Mesendoderm (in vitro differentiated cells): ENCODE data around the gene SOAT2. TPM values are rescaled to one million over a fixed set of nuclear protein-coding genes. Genes with fewer than 3 reads are reported as not detected.
A peak's percentile ranks its signal among the peaks of the same experiment; 100 is the strongest.

Source experiments
- DNase-seq: peaks from one replicate; pipeline ENCODE4 v3.0.0; 2013
- H2AK5ac ChIP-seq: 2 replicates; pipeline ENCODE4 v1.6.1; 2013; ENCODE audit warnings: low read length, inconsistent platforms
- H2BK120ac ChIP-seq: 2 replicates; pipeline ENCODE4 v1.6.1; 2013; ENCODE audit warnings: low read depth, mild to moderate bottlenecking, low read length, moderate library complexity, mixed read lengths
- H2BK15ac ChIP-seq: replicated peaks from 2 replicates; pipeline ENCODE4 v1.6.1; 2013; ENCODE audit warnings: low read depth, mild to moderate bottlenecking, moderate library complexity
- H2BK5ac ChIP-seq: 2 replicates; pipeline ENCODE4 v1.6.1; 2013; ENCODE audit warnings: low read length, inconsistent platforms
- H3K18ac ChIP-seq: 2 replicates; pipeline ENCODE4 v1.6.1; 2013; ENCODE audit warnings: mild to moderate bottlenecking, low read length, mixed read lengths
- H3K23ac ChIP-seq: one replicate; pipeline ENCODE4 v1.6.1; 2013; ENCODE audit warnings: low read length
- H3K27ac ChIP-seq: 2 replicates; pipeline ENCODE4 v1.5.1; 2013; ENCODE audit warnings: low read depth, mild to moderate bottlenecking, inconsistent platforms, low read length, moderate library complexity
- H3K27me3 ChIP-seq: 2 replicates; pipeline ENCODE4 v1.6.1; 2013; ENCODE audit warnings: low read length, control low read depth, mild to moderate bottlenecking, inconsistent platforms; ENCODE audit not compliant: insufficient read depth, poor library complexity
- H3K36me3 ChIP-seq: 2 replicates; pipeline ENCODE4 v1.6.1; 2013; ENCODE audit warnings: low read length, inconsistent platforms; ENCODE audit not compliant: control insufficient read depth, insufficient read depth
- H3K4ac ChIP-seq: one replicate; pipeline ENCODE4 v1.6.1; 2013; ENCODE audit warnings: low read depth, mild to moderate bottlenecking, low read length, moderate library complexity
- H3K4me1 ChIP-seq: 2 replicates; pipeline ENCODE4 v1.6.1; 2013; ENCODE audit warnings: low read depth, low read length, inconsistent platforms; ENCODE audit not compliant: control insufficient read depth
- H3K4me2 ChIP-seq: 2 replicates; pipeline ENCODE4 v1.6.1; 2013; ENCODE audit warnings: low read length
- H3K4me3 ChIP-seq: 2 replicates; pipeline ENCODE4 v1.5.1; 2013; ENCODE audit warnings: mild to moderate bottlenecking, low read length
- H3K56ac ChIP-seq: one replicate; pipeline ENCODE4 v1.6.1; 2013; ENCODE audit warnings: low read length
- H3K79me1 ChIP-seq: 2 replicates; pipeline ENCODE4 v1.6.1; 2013; ENCODE audit warnings: low read length, inconsistent platforms
- H3K79me2 ChIP-seq: 2 replicates; pipeline ENCODE4 v1.6.1; 2013; ENCODE audit warnings: mild to moderate bottlenecking, low read length; ENCODE audit not compliant: control insufficient read depth, insufficient read depth
- H3K9ac ChIP-seq: 2 replicates; pipeline ENCODE4 v1.6.1; 2013; ENCODE audit warnings: low read length, inconsistent platforms
- H4K5ac ChIP-seq: one replicate; pipeline ENCODE4 v1.6.1; 2013; ENCODE audit warnings: low read length
- H4K8ac ChIP-seq: one replicate; pipeline ENCODE4 v1.6.1; 2013; ENCODE audit warnings: low read depth, mild to moderate bottlenecking, control low read depth, low read length, moderate library complexity
- WGBS: extraction: QIAGEN DNeasy Blood & Tissue Kit; methylation state at CpG from one replicate; pipeline ENCODE4 v1.1.7; 2013; ENCODE audit warnings: low lambda C conversion rate, missing lambda C conversion rate; ENCODE audit not compliant: insufficient coverage; ENCODE audit errors: extremely low coverage; 5-methylcytosine and 5-hydroxymethylcytosine counted together
- polyA plus RNA-seq, 2 experiments: library from polyadenylated mRNA; stranded (reverse); fragments of 200-250 nt; gene quantifications; one replicate each; pipeline ENCODE4 v1.2.3, GENCODE V29; 2013

Gene SOAT2
- not detected for polyA plus RNA-seq (2013, experiment 1 of 2)
- polyA plus RNA-seq (2013, experiment 2 of 2): 0.01 TPM

- H3K23ac ChIP-seq: no peak within 1 kb of the TSS
- no peaks in the 10 kb centered on the region for H3K36me3 ChIP-seq
- H2AK5ac ChIP-seq: no peak within 1 kb of the TSS
- no peaks in the 10 kb centered on the region for H3K27me3 ChIP-seq
- no peak within 1 kb of the TSS for H3K4ac ChIP-seq
- no peak within 1 kb of the TSS for H4K8ac ChIP-seq
- WGBS: no CpG with 5 or more reads among the region's 23 CpGs
- H3K56ac ChIP-seq: no peak within 1 kb of the TSS
- DNase-seq: no peak
- H3K4me3 ChIP-seq: no peak within 1 kb of the TSS
- H3K27ac ChIP-seq: no peak within 1 kb of the TSS
- no peaks in the 10 kb centered on the region for H3K79me2 ChIP-seq
- H2BK15ac ChIP-seq: no peak within 1 kb of the TSS
- peaks cover 10% of the 10 kb centered on the region for H3K4me1 ChIP-seq
- H3K9ac ChIP-seq: no peak within 1 kb of the TSS
- H3K18ac ChIP-seq: no peak within 1 kb of the TSS
- no peak within 1 kb of the TSS for H4K5ac ChIP-seq
- no peak within 1 kb of the TSS for H3K4me2 ChIP-seq
- H2BK5ac ChIP-seq: no peak within 1 kb of the TSS
- H3K79me1 ChIP-seq: no peaks in the 10 kb centered on the region
- no peak within 1 kb of the TSS for H2BK120ac ChIP-seq
Observed at GRCh38 chr12:53102883-53103807, at the start of gene SOAT2. Gene SOAT2 (plus strand): TSS chr12:53103486. CDS start chr12:53103578, 92 bp downstream.

- H3K23ac ChIP-seq: no peak overlapping the region
- DNase-seq: peak; percentile 98
- peak overlapping the region; percentile 60 for H3K4me3 ChIP-seq
- no peak overlapping the region for H2BK120ac ChIP-seq
- H3K36me3 ChIP-seq: no peaks in the 10 kb centered on the region
- H2BK15ac ChIP-seq: no peak overlapping the region
- peak overlapping the region; percentile 83 for H3K4me2 ChIP-seq
- peak overlapping the region; percentile 78 for H3K9ac ChIP-seq
- no peak overlapping the region for H4K5ac ChIP-seq
- no peak overlapping the region for H3K4ac ChIP-seq
- no peak overlapping the region for H2AK5ac ChIP-seq
- no CpG with 5 or more reads among the region's 48 CpGs for WGBS
- peak overlapping the region; percentile 3 for H3K27ac ChIP-seq
- H3K27me3 ChIP-seq: no peaks in the 10 kb centered on the region
- H4K8ac ChIP-seq: no peak overlapping the region
- no peak overlapping the region for H3K18ac ChIP-seq
- H2BK5ac ChIP-seq: peak overlapping the region; percentile 92
- H3K79me1 ChIP-seq: peaks cover 17% of the 10 kb centered on the region
- H3K79me2 ChIP-seq: peaks cover 20% of the 10 kb centered on the region
- H3K4me1 ChIP-seq: peaks cover 19% of the 10 kb centered on the region
- H3K56ac ChIP-seq: peak overlapping the region; percentile 95
Observed at GRCh38 chr12:53054112-53054878, 49.0 kb upstream of the SOAT2 start.

GRCh38 chr12:53055471-53056266 is 47.6 kb upstream of the SOAT2 start:
- Histone ChIP-seq H3K56ac (peak overlapping the region; percentile 17), H3K27ac (no peak overlapping the region), H3K18ac (no peak overlapping the region), H2BK5ac (no peak overlapping the region), H3K4me2 (no peak overlapping the region), H3K4ac (no peak overlapping the region), H4K8ac (no peak overlapping the region), H3K79me2 (peaks cover 15% of the 10 kb centered on the region), H2BK120ac (no peak overlapping the region), H3K4me3 (no peak overlapping the region), H3K27me3 (no peaks in the 10 kb centered on the region), H3K9ac (no peak overlapping the region), H2AK5ac (no peak overlapping the region), H2BK15ac (no peak overlapping the region), H4K5ac (no peak overlapping the region), H3K36me3 (no peaks in the 10 kb centered on the region), H3K23ac (no peak overlapping the region), H3K4me1 (peaks cover 15% of the 10 kb centered on the region), H3K79me1 (peaks cover 17% of the 10 kb centered on the region)
- DNase-seq: no peak
- WGBS: no CpG with 5 or more reads among the region's 15 CpGs

GRCh38 chr12:53056296-53056695 is 47.0 kb upstream of the SOAT2 start:
- no peak overlapping the region for H2AK5ac ChIP-seq
- no peak overlapping the region for H3K4me3 ChIP-seq
- WGBS: no CpG with 5 or more reads among the region's 5 CpGs
- no peak overlapping the region for H3K23ac ChIP-seq
- no peak overlapping the region for H3K18ac ChIP-seq
- no peak overlapping the region for H3K27ac ChIP-seq
- H3K79me1 ChIP-seq: peaks cover 12% of the 10 kb centered on the region
- no peak overlapping the region for H4K5ac ChIP-seq
- no peak overlapping the region for H3K56ac ChIP-seq
- no peak overlapping the region for H2BK120ac ChIP-seq
- H2BK5ac ChIP-seq: no peak overlapping the region
- DNase-seq: no peak
- peaks cover 10% of the 10 kb centered on the region for H3K79me2 ChIP-seq
- no peak overlapping the region for H4K8ac ChIP-seq
- no peak overlapping the region for H3K4me2 ChIP-seq
- no peaks in the 10 kb centered on the region for H3K27me3 ChIP-seq
- H2BK15ac ChIP-seq: no peak overlapping the region
- no peak overlapping the region for H3K9ac ChIP-seq
- no peaks in the 10 kb centered on the region for H3K36me3 ChIP-seq
- H3K4ac ChIP-seq: no peak overlapping the region
- H3K4me1 ChIP-seq: peaks cover 9% of the 10 kb centered on the region

DNA sequence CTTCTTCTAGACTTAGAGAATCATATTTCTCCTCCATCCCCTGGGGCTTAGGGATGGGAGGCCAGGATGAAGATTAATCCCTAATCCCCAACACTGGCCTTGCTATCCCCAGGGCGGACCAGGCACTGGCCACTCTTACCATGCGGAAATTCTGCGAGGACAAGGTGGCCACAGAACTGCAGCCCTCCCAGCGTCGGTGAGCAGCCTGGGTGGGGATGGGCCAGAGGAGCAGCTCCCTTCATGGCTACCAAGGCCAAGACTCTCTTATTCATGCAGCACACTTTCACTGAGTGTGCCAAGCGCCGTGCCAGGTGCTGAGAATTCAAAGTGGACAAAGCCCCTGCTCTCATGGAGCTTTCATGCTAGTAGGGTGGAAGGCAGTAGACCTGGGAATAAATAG is 46.4 kb upstream of the SOAT2 start:
- no peak for DNase-seq
- Histone ChIP-seq H3K79me1 (peaks cover 7% of the 10 kb centered on the region), H2BK15ac (no peak overlapping the region), H3K4me1 (peaks cover 3% of the 10 kb centered on the region), H3K27me3 (no peaks in the 10 kb centered on the region), H2BK5ac (no peak overlapping the region), H3K4me3 (no peak overlapping the region), H3K4ac (no peak overlapping the region), H2AK5ac (no peak overlapping the region), H3K9ac (no peak overlapping the region), H3K18ac (no peak overlapping the region), H4K8ac (no peak overlapping the region), H3K79me2 (peaks cover 6% of the 10 kb centered on the region), H3K27ac (no peak overlapping the region), H2BK120ac (no peak overlapping the region), H3K36me3 (no peaks in the 10 kb centered on the region), H3K56ac (no peak overlapping the region), H4K5ac (no peak overlapping the region), H3K4me2 (no peak overlapping the region), H3K23ac (no peak overlapping the region)
- WGBS: no CpG with 5 or more reads among the region's 7 CpGs
